Measurements from ENCODE around the gene RALY. TPM values are rescaled to one million over a fixed set of nuclear protein-coding genes. Genes with fewer than 3 reads are reported as not detected.

Gene RALY
- total and polyA plus RNA-seq, 4 experiments from 2014 or later: 112 to 218 (median 153) TPM

DNA sequence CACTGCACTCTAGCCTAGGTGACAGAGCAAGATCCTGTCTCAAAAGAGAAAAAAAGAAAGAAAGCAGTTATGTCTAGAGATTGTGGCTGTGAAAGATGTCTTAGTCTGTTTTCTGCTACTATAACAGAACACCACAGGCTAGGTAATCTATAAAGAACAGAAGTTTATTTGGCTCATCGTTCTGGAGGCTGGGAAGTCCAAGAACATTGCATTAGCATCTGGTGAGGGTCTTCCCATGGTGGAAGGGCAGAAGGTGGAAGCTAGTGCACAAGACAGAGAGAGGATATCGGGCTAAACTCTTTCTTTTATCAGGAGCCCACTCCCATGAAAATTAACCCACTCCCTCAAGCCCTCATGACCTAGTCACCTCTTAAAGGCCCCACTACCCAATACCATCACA is 16.2 kb upstream of the RALY start:
- ChIA-PET CTCF (ENCODE audit: partially characterized antibody) (no interaction called here), POLR2A (ENCODE audit: partially characterized antibody) (no interaction called here)
- no peak for DNase-seq
- intact Hi-C loops (cut with micrococcal nuclease): no loop called here
- no peak overlapping the region for H3K27ac ChIP-seq (ENCODE audit: low read depth, low read length)
- peaks cover 0 to 14% (median 2%) of the 10 kb centered on the region in 8 donors for H3K9me3 Mint-ChIP-seq
- no peaks in the 10 kb centered on the region for H3K4me1 ChIP-seq (ENCODE audit: insufficient read depth, low read length)
- H3K36me3 Mint-ChIP-seq: no peaks in the 10 kb centered on the region
- H3K36me3 ChIP-seq (ENCODE audit: insufficient read depth, low read length): no peaks in the 10 kb centered on the region
- no peaks in the 10 kb centered on the region for H3K9me3 ChIP-seq (ENCODE audit: control insufficient read depth in 1 of 2, low read length in 2 of 2)
- H3K27ac Mint-ChIP-seq: no peak overlapping the region
- H3K27me3 Mint-ChIP-seq: peaks cover 11 to 14% of the 10 kb centered on the region in 2 donors
- H3K4me1 Mint-ChIP-seq: no peaks in the 10 kb centered on the region
- no peaks in the 10 kb centered on the region for H3K27me3 ChIP-seq (ENCODE audit: insufficient read depth, low read length)
- no peak overlapping the region for H3K4me3 Mint-ChIP-seq
- H3K4me3 ChIP-seq (ENCODE audit: low read length in 2 of 2): no peak overlapping the region

DNA sequence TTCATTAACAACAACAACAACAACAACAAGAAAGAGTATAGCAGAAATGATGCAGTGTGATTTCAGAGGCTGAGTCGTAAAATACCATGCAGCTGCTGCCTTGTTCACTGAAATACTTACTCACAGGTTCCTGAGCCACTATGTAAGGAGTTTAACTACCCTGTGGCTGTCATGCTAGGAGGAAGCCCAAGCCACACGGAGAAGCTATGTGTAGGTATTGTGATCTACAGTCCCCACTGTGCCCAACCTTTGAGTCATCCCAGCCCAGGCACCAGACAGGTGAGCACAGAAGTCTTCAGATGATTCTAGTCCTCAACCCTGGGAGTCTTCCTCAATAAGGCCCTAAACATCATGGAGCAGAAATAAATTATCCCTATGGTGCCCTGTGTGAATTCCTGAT is 14.6 kb upstream of the RALY start:
- Mint-ChIP-seq H3K9me3 (peaks cover 0 to 14% (median 2%) of the 10 kb centered on the region in 8 donors), H3K4me3 (no peak overlapping the region), H3K36me3 (no peaks in the 10 kb centered on the region), H3K27me3 (peaks cover 11 to 14% of the 10 kb centered on the region in 2 donors), H3K27ac (no peak overlapping the region), H3K4me1 (no peaks in the 10 kb centered on the region)
- H3K36me3 ChIP-seq (ENCODE audit: insufficient read depth, low read length): no peaks in the 10 kb centered on the region
- no peak for DNase-seq
- no peaks in the 10 kb centered on the region for H3K4me1 ChIP-seq (ENCODE audit: insufficient read depth, low read length)
- no peaks in the 10 kb centered on the region for H3K9me3 ChIP-seq (ENCODE audit: control insufficient read depth in 1 of 2, low read length in 2 of 2)
- intact Hi-C loops (cut with micrococcal nuclease): no loop called here
- no peak overlapping the region for H3K4me3 ChIP-seq (ENCODE audit: low read length in 2 of 2)
- CTCF ChIA-PET (ENCODE audit: partially characterized antibody): no interaction called here
- POLR2A ChIA-PET (ENCODE audit: partially characterized antibody): no interaction called here
- H3K27ac ChIP-seq (ENCODE audit: low read depth, low read length): no peak overlapping the region
- no peaks in the 10 kb centered on the region for H3K27me3 ChIP-seq (ENCODE audit: insufficient read depth, low read length)

DNA sequence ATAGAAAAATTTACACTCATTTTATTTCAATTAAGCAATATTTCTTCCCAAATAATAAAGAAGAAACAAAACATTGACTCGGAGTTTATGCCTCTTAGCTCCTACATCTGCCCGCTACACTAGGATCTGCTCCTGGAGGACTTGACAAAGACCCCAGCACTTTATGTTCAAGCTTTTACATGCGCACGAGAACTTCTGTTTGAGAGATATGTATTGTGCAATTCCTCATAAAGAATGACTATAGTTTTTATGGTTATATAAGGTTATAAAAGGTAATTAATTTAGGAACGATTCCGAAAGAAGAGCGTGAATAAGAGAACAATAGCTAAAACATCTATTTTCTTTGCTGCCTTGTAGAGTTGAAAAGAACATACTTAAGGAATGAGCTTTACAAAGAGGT is 12.4 kb upstream of the RALY start:
- CTCF ChIA-PET (ENCODE audit: partially characterized antibody): interaction anchor here (1.7 kb wide), 1 partner anchor 9 kb away, joined by 3 read pairs; no protein-coding TSS in a partner anchor
- DNase-seq: no peak
- POLR2A ChIA-PET (ENCODE audit: partially characterized antibody): no interaction called here
- Mint-ChIP-seq H3K27ac (no peak overlapping the region), H3K27me3 (peaks cover 11 to 14% of the 10 kb centered on the region in 2 donors), H3K4me1 (no peaks in the 10 kb centered on the region), H3K36me3 (no peaks in the 10 kb centered on the region), H3K4me3 (no peak overlapping the region), H3K9me3 (peaks cover 0 to 14% (median 2%) of the 10 kb centered on the region in 8 donors)
- no peak overlapping the region for H3K4me3 ChIP-seq (ENCODE audit: low read length in 2 of 2)
- H3K4me1 ChIP-seq (ENCODE audit: insufficient read depth, low read length): no peaks in the 10 kb centered on the region
- H3K27ac ChIP-seq (ENCODE audit: low read depth, low read length): no peak overlapping the region
- no peaks in the 10 kb centered on the region for H3K36me3 ChIP-seq (ENCODE audit: insufficient read depth, low read length)
- H3K9me3 ChIP-seq (ENCODE audit: control insufficient read depth in 1 of 2, low read length in 2 of 2): no peaks in the 10 kb centered on the region
- H3K27me3 ChIP-seq (ENCODE audit: insufficient read depth, low read length): no peaks in the 10 kb centered on the region
- intact Hi-C loops (cut with micrococcal nuclease): no loop called here

DNA sequence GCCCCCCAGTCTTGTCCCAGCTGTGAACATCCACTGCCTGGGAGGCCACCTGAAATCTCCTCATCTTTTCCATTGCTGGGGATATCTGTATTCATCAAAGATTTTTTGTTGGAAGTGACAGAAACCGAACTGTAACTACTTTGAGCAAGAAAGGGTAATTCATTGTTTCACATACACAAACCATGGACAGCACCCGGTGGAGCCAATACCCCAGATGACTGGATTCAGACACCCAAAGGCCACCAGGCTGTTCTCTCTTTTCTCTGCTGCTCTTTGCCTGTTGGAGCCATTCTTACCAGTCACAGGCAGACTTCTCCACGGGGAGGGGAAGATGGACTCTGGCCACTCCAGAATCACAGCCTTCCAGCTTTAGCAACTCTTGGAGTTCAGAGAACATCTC is 11.7 kb upstream of the RALY start:
- ChIA-PET CTCF (ENCODE audit: partially characterized antibody) (interaction anchor here (0.9 to 1.7 kb wide), 2 partner anchors 10 to 67 kb away, joined by 3 read pairs; no protein-coding TSS in a partner anchor), POLR2A (ENCODE audit: partially characterized antibody) (no interaction called here)
- no peak overlapping the region for H3K27ac ChIP-seq (ENCODE audit: low read depth, low read length)
- no peaks in the 10 kb centered on the region for H3K4me1 ChIP-seq (ENCODE audit: insufficient read depth, low read length)
- DNase-seq: no peak
- Mint-ChIP-seq H3K4me3 (no peak overlapping the region), H3K9me3 (peaks cover 0 to 14% (median 2%) of the 10 kb centered on the region in 8 donors), H3K27me3 (peaks cover 11 to 14% of the 10 kb centered on the region in 2 donors), H3K36me3 (no peaks in the 10 kb centered on the region), H3K4me1 (no peaks in the 10 kb centered on the region), H3K27ac (no peak overlapping the region)
- no peaks in the 10 kb centered on the region for H3K27me3 ChIP-seq (ENCODE audit: insufficient read depth, low read length)
- H3K4me3 ChIP-seq (ENCODE audit: low read length in 2 of 2): no peak overlapping the region
- no peaks in the 10 kb centered on the region for H3K9me3 ChIP-seq (ENCODE audit: control insufficient read depth in 1 of 2, low read length in 2 of 2)
- H3K36me3 ChIP-seq (ENCODE audit: insufficient read depth, low read length): no peaks in the 10 kb centered on the region
- intact Hi-C loops (cut with micrococcal nuclease): no loop called here

DNA sequence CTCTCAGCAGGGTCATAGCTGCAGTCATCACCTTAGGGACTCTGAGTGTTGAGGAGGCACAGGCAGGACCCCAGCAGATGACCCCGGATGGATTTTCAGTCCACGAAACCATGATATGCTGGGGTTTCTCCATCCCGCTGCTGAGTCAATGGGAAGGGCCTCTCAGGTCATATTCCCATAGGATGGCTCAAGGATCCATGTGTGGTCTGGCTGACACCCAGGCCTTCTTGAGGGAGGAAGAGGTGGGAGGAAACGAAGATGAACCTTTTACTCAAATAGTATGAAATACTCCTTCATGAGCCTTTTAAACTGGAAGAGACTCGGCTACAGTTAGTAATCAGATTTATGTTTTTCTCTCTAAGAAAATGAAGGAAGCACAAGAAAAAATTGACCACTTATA is 10.3 kb upstream of the RALY start:
- Mint-ChIP-seq H3K4me3 (no peak overlapping the region), H3K27ac (no peak overlapping the region), H3K4me1 (no peaks in the 10 kb centered on the region), H3K9me3 (peaks cover 0 to 4% (median 0%) of the 10 kb centered on the region in 8 donors), H3K27me3 (peaks cover 8 to 10% of the 10 kb centered on the region in 2 donors), H3K36me3 (no peaks in the 10 kb centered on the region)
- H3K4me3 ChIP-seq (ENCODE audit: low read length in 2 of 2): no peak overlapping the region
- no peaks in the 10 kb centered on the region for H3K9me3 ChIP-seq (ENCODE audit: control insufficient read depth in 1 of 2, low read length in 2 of 2)
- no peaks in the 10 kb centered on the region for H3K4me1 ChIP-seq (ENCODE audit: insufficient read depth, low read length)
- ChIA-PET POLR2A (ENCODE audit: partially characterized antibody) (no interaction called here), CTCF (ENCODE audit: partially characterized antibody) (no interaction called here)
- H3K27me3 ChIP-seq (ENCODE audit: insufficient read depth, low read length): no peaks in the 10 kb centered on the region
- no peak overlapping the region for H3K27ac ChIP-seq (ENCODE audit: low read depth, low read length)
- intact Hi-C loops (cut with micrococcal nuclease): no loop called here
- no peak for DNase-seq
- H3K36me3 ChIP-seq (ENCODE audit: insufficient read depth, low read length): no peaks in the 10 kb centered on the region

DNA sequence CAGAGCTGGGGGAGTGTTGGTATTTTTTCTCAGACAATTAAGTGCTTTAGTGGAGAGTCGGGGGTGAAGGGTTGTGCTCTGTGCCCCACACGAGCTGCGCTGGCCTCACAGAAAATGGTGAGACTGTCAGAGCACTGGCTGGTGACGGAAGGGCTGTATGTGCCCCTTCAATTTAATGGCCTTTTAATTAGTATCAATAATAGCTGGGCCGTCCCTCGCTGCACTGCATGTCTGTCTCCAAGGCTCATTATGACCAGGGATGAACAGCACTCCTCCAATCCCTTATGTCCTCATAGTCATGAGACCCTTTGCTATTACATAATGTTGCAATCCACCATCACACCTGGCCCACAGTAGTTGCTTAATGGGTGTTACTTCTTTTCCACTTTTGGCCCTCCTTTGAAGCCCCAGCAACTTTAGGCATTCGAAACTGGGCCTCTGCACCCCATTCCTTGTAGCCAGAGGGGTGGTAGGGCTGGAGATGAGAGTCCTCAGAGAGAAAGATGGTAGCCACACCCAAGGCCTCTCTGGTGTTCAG is 9.5 kb upstream of the RALY start:
- Histone ChIP-seq H3K27ac (ENCODE audit: low read depth, low read length) (no peak overlapping the region), H3K4me3 (ENCODE audit: low read length in 2 of 2) (no peak overlapping the region), H3K4me1 (ENCODE audit: insufficient read depth, low read length) (no peaks in the 10 kb centered on the region), H3K36me3 (ENCODE audit: insufficient read depth, low read length) (no peaks in the 10 kb centered on the region), H3K27me3 (ENCODE audit: insufficient read depth, low read length) (no peaks in the 10 kb centered on the region), H3K9me3 (ENCODE audit: control insufficient read depth in 1 of 2, low read length in 2 of 2) (no peaks in the 10 kb centered on the region)
- no peaks in the 10 kb centered on the region for H3K36me3 Mint-ChIP-seq
- DNase-seq: no peak
- H3K27me3 Mint-ChIP-seq: peaks cover 1 to 7% of the 10 kb centered on the region in 2 donors
- H3K4me1 Mint-ChIP-seq: peaks cover 0 to 4% (median 0%) of the 10 kb centered on the region in 4 donors
- H3K9me3 Mint-ChIP-seq: no peaks in the 10 kb centered on the region
- no peak overlapping the region for H3K4me3 Mint-ChIP-seq
- POLR2A ChIA-PET (ENCODE audit: partially characterized antibody): interaction anchor here (1.3 kb wide), 1 partner anchor 9 kb away, joined by 3 read pairs; the partner anchor contains the start of gene RALY
- CTCF ChIA-PET (ENCODE audit: partially characterized antibody): no interaction called here
- no peak overlapping the region for H3K27ac Mint-ChIP-seq
- intact Hi-C loops (cut with micrococcal nuclease): no loop called here

DNA sequence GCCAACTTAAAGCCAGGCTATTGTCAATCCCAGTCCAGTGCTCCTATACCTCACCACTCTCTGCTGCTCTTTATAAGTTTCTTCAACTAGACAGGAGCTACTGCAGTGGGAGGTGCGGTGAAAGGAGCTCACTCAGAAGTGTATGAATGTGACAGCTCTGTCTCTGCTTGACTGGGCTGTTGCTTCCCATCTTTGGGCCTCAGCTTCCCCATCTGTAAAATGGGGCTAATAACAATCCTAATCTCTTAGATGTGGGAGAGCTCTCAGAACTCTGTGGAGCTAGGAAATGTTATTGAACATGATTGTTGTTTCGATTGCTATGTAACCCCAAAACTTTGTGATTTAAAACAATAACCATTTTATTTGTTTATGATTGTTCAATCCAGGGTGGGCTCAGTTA is 8.4 kb upstream of the RALY start:
- intact Hi-C loops (cut with micrococcal nuclease): no loop called here
- H3K27me3 ChIP-seq (ENCODE audit: insufficient read depth, low read length): no peaks in the 10 kb centered on the region
- no peak overlapping the region for H3K27ac Mint-ChIP-seq
- H3K9me3 Mint-ChIP-seq: no peaks in the 10 kb centered on the region
- H3K9me3 ChIP-seq (ENCODE audit: control insufficient read depth in 1 of 2, low read length in 2 of 2): no peaks in the 10 kb centered on the region
- H3K36me3 Mint-ChIP-seq: no peaks in the 10 kb centered on the region
- no peak for DNase-seq
- H3K27me3 Mint-ChIP-seq: peaks cover 1 to 6% of the 10 kb centered on the region in 2 donors
- no peaks in the 10 kb centered on the region for H3K36me3 ChIP-seq (ENCODE audit: insufficient read depth, low read length)
- H3K4me1 ChIP-seq (ENCODE audit: insufficient read depth, low read length): peaks cover 4% of the 10 kb centered on the region
- H3K4me3 Mint-ChIP-seq: no peak overlapping the region
- H3K4me1 Mint-ChIP-seq: peaks cover 2 to 5% (median 4%) of the 10 kb centered on the region in 4 donors
- H3K27ac ChIP-seq (ENCODE audit: low read depth, low read length): no peak overlapping the region
- ChIA-PET POLR2A (ENCODE audit: partially characterized antibody) (interaction anchor here (1.3 kb wide), 1 partner anchor 8 kb away, joined by 3 read pairs; the partner anchor contains the start of gene RALY), CTCF (ENCODE audit: partially characterized antibody) (interaction anchor here (0.6 to 1.3 kb wide), 2 partner anchors 76 to 131 kb away, joined by 3 read pairs; no protein-coding TSS in a partner anchor)
- no peak overlapping the region for H3K4me3 ChIP-seq (ENCODE audit: low read length in 2 of 2)
